Mesenchymal stem cell (in vitro differentiated cells and primary cell): ENCODE data around the gene MARK4.

Source experiments
- DNase-seq: peaks from one replicate; pipeline ENCODE4 v3.0.0-alpha.2; 2013
- H2AFZ ChIP-seq: one replicate; pipeline ENCODE4 v1.6.1; 2013; ENCODE audit warnings: low read depth, mild to moderate bottlenecking, control low read depth, inconsistent platforms, low read length, moderate library complexity
- H2AK5ac ChIP-seq: 2 replicates; pipeline ENCODE4 v1.6.1; 2013; ENCODE audit warnings: low read length, moderate library complexity, mild to moderate bottlenecking, inconsistent platforms; ENCODE audit not compliant: severe bottlenecking
- H2BK120ac ChIP-seq: one replicate; pipeline ENCODE4 v1.6.1; 2013; ENCODE audit warnings: low read depth, mild to moderate bottlenecking, inconsistent platforms, low read length, moderate library complexity
- H2BK12ac ChIP-seq, 2 experiments: one replicate each; pipeline ENCODE4 v1.6.1; 2013; ENCODE audit warnings: inconsistent platforms in 2 of 2, low read length in 2 of 2, mild to moderate bottlenecking in 2 of 2, moderate library complexity in 2 of 2, control low read depth in 1 of 2
- H2BK15ac ChIP-seq: one replicate; pipeline ENCODE4 v1.6.1; 2013; ENCODE audit warnings: mild to moderate bottlenecking, low read depth, inconsistent platforms; ENCODE audit not compliant: poor library complexity, severe bottlenecking
- H2BK5ac ChIP-seq: 2 replicates; pipeline ENCODE4 v1.6.1; 2013; ENCODE audit warnings: low read depth, mild to moderate bottlenecking, low read length, control low read depth, inconsistent platforms; ENCODE audit not compliant: poor library complexity, severe bottlenecking
- H3K14ac ChIP-seq, 2 experiments: one replicate each; pipeline ENCODE4 v1.6.1; 2013; ENCODE audit warnings: inconsistent platforms in 2 of 2, low read length in 2 of 2, control low read depth in 1 of 2, mild to moderate bottlenecking in 1 of 2, moderate library complexity in 1 of 2
- H3K18ac ChIP-seq, 2 experiments: one replicate each; pipeline ENCODE4 v1.6.1; 2013; ENCODE audit warnings: inconsistent platforms in 2 of 2, low read length in 2 of 2, control low read depth in 1 of 2, low read depth in 1 of 2, mild to moderate bottlenecking in 1 of 2
- H3K23ac ChIP-seq, 2 experiments: one replicate each; pipeline ENCODE4 v1.6.1; 2013; ENCODE audit warnings: inconsistent platforms in 2 of 2, low read length in 2 of 2, mild to moderate bottlenecking in 2 of 2, moderate library complexity in 2 of 2, control low read depth in 1 of 2
- H3K27ac ChIP-seq: 2 replicates; pipeline ENCODE4 v1.5.1; 2013; ENCODE audit warnings: mild to moderate bottlenecking, moderate library complexity, low read length, control low read depth, inconsistent platforms; ENCODE audit not compliant: poor library complexity, severe bottlenecking
- H3K27me3 ChIP-seq, 2 experiments: 2 replicates each; pipeline versions ENCODE4 v1.6.1 to v1.7.0; 2013; ENCODE audit warnings: low read length in 2 of 2, mild to moderate bottlenecking in 2 of 2, moderate library complexity in 2 of 2, control low read depth in 1 of 2, inconsistent platforms in 1 of 2; ENCODE audit not compliant: control insufficient read depth in 1 of 2, insufficient read depth in 1 of 2
- H3K36me3 ChIP-seq, 2 experiments: 2 replicates each; pipeline versions ENCODE4 v1.6.1 to v1.7.0; 2013; ENCODE audit warnings: low read length in 2 of 2, control low read depth in 1 of 2, inconsistent platforms in 1 of 2, low read depth in 1 of 2, mild to moderate bottlenecking in 1 of 2; ENCODE audit not compliant: insufficient read depth in 2 of 2, control insufficient read depth in 1 of 2
- H3K4ac ChIP-seq, 2 experiments: one replicate each; pipeline ENCODE4 v1.6.1; 2013; ENCODE audit warnings: inconsistent platforms in 2 of 2, low read length in 2 of 2, mild to moderate bottlenecking in 2 of 2, moderate library complexity in 2 of 2, control low read depth in 1 of 2, low read depth in 1 of 2
- H3K4me1 ChIP-seq: 2 replicates; pipeline ENCODE4 v1.6.1; 2013; ENCODE audit warnings: low read depth, low read length, control low read depth; ENCODE audit not compliant: control insufficient read depth, insufficient read depth
- H3K4me2 ChIP-seq: 2 replicates; pipeline ENCODE4 v1.6.1; 2013; ENCODE audit warnings: low read length, mild to moderate bottlenecking, inconsistent platforms; ENCODE audit not compliant: poor library complexity, severe bottlenecking
- H3K4me3 ChIP-seq, 2 experiments: 2 replicates each; pipeline versions ENCODE4 v1.5.1 to v1.7.0; 2013; ENCODE audit warnings: low read length in 2 of 2, mild to moderate bottlenecking in 2 of 2, control low read depth in 1 of 2, low read depth in 1 of 2; ENCODE audit not compliant: insufficient read depth in 1 of 2
- H3K79me1 ChIP-seq: replicated peaks from 2 replicates; pipeline ENCODE4 v1.6.1; 2013; ENCODE audit warnings: mild to moderate bottlenecking, control low read depth, low read length, inconsistent platforms; ENCODE audit not compliant: poor library complexity, severe bottlenecking
- H3K9ac ChIP-seq: 2 replicates; pipeline ENCODE4 v1.7.0; 2013; ENCODE audit warnings: mild to moderate bottlenecking, low read length, moderate library complexity
- H3K9me3 ChIP-seq: 2 replicates; pipeline ENCODE4 v1.7.0; 2013; ENCODE audit warnings: mild to moderate bottlenecking, low read length; ENCODE audit not compliant: control insufficient read depth
- H4K8ac ChIP-seq: one replicate; pipeline ENCODE4 v1.6.1; 2013; ENCODE audit warnings: inconsistent platforms, mild to moderate bottlenecking, low read length, moderate library complexity
- H4K91ac ChIP-seq: one replicate; pipeline ENCODE4 v1.6.1; 2013; ENCODE audit warnings: mild to moderate bottlenecking, low read length, inconsistent platforms
- WGBS: methylation state at CpG from one replicate; pipeline ENCODE4 v1.1.7; 2013; ENCODE audit warnings: mixed read lengths; 5-methylcytosine and 5-hydroxymethylcytosine counted together

MARK4 gene

GRCh38 chr19:45323671-45324081 is 72.6 kb downstream of the MARK4 start:
- Histone ChIP-seq H2BK15ac (no peak overlapping the region), H3K18ac (no peak overlapping the region), H4K91ac (no peak overlapping the region), H2BK12ac (no peak overlapping the region), H2AK5ac (no peak overlapping the region), H3K4me2 (peak overlapping the region; percentile 64), H4K8ac (peak overlapping the region; percentile 81), H2BK120ac (no peak overlapping the region), H3K27me3 (peaks cover 24 to 34% of the 10 kb centered on the region in 2 experiments), H3K27ac (no peak overlapping the region), H3K4ac (no peak overlapping the region), H3K9me3 (no peaks in the 10 kb centered on the region), H3K9ac (peak overlapping the region; percentile 41), H3K79me1 (no peaks in the 10 kb centered on the region), H2BK5ac (no peak overlapping the region), H3K14ac (no peak overlapping the region), H2AFZ (no peak overlapping the region), H3K4me1 (peaks cover 14% of the 10 kb centered on the region), H3K23ac (no peak overlapping the region), H3K36me3 (no peaks in the 10 kb centered on the region), H3K4me3 (peak overlapping the region in 1 of 2 experiments; percentile 51)
- WGBS = 1% methylated on average over 26 of the region's 30 CpGs
- DNase-seq = no peak

- Histone ChIP-seq H2AK5ac (no peak overlapping the region), H2AFZ (no peak overlapping the region)
Measured at GRCh38 chr19:45324349-45324907, 73.4 kb downstream of the MARK4 start.

DNA sequence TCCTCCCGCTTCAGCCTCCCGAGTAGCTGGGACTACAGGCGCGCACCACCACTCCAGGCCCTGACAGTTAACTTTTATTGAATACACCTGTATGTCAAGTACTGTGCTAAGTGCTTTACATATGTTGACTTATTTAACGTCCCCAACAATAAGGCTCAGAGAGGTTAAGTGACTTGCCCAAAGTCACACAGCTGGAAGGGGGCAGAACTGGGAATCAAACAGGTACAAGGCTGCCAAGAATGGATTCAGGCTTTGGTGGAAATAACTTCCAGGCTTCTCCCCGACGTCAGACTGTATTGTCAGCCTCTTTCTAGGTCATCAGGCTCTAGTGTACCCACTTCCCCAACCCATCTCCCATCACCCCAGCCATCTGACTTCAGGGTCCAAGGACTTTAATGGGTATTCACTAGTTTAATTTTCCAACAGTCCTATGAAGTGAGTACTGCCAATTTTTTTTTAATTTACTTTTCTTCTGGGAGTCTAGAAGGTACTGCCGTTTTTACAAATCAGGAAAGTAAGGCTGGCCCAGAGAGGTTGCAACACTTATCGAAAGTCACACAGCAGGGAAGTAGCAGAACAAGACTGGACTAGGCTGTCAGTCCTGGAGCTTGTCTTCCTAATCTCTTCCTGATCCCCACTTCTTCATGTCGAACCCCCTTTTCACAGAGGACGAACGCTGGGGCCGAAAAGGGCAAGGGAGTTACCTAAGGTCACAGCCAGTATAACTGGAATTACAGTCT is 76.5 kb downstream of the MARK4 start:
- Histone ChIP-seq H3K79me1 (no peaks in the 10 kb centered on the region), H3K4me3 (no peak overlapping the region), H3K9me3 (no peaks in the 10 kb centered on the region), H2BK12ac (no peak overlapping the region), H3K14ac (no peak overlapping the region), H4K8ac (no peak overlapping the region), H3K27ac (no peak overlapping the region), H3K36me3 (no peaks in the 10 kb centered on the region), H3K27me3 (peaks cover 20% of the 10 kb centered on the region in 2 experiments), H3K4ac (no peak overlapping the region), H3K18ac (no peak overlapping the region), H2BK15ac (no peak overlapping the region), H3K9ac (no peak overlapping the region), H2AFZ (no peak overlapping the region), H3K23ac (no peak overlapping the region), H4K91ac (no peak overlapping the region), H2BK120ac (no peak overlapping the region), H2BK5ac (no peak overlapping the region), H3K4me2 (no peak overlapping the region), H2AK5ac (no peak overlapping the region), H3K4me1 (peaks cover 14% of the 10 kb centered on the region)
- no peak for DNase-seq
- WGBS = 86% methylated on average over 10 of the region's 13 CpGs

More at GRCh38 chr19:45324349-45324907, 73.4 kb downstream of the MARK4 start:
- Histone ChIP-seq H3K23ac (no peak overlapping the region), H3K4me2 (no peak overlapping the region), H4K91ac (no peak overlapping the region), H3K27ac (no peak overlapping the region), H4K8ac (no peak overlapping the region), H3K18ac (no peak overlapping the region), H3K9ac (no peak overlapping the region), H3K27me3 (peaks cover 24 to 26% of the 10 kb centered on the region in 2 experiments), H3K9me3 (no peaks in the 10 kb centered on the region), H2BK120ac (no peak overlapping the region), H2BK15ac (no peak overlapping the region), H3K36me3 (no peaks in the 10 kb centered on the region), H3K4me1 (peaks cover 14% of the 10 kb centered on the region), H3K4me3 (no peak overlapping the region), H3K79me1 (no peaks in the 10 kb centered on the region), H2BK5ac (no peak overlapping the region), H3K14ac (no peak overlapping the region), H3K4ac (no peak overlapping the region), H2BK12ac (no peak overlapping the region)
- no peak for DNase-seq
- 68% methylated on average over 11 of the region's 11 CpGs for WGBS

GRCh38 chr19:45331411-45331810 is 80.3 kb downstream of the MARK4 start:
- WGBS = 79% methylated on average over 7 of the region's 7 CpGs
- Histone ChIP-seq H3K4ac (no peak overlapping the region), H2BK15ac (no peak overlapping the region), H2BK5ac (no peak overlapping the region), H2BK12ac (no peak overlapping the region), H3K4me3 (no peak overlapping the region), H3K23ac (no peak overlapping the region), H3K9ac (no peak overlapping the region), H2AK5ac (no peak overlapping the region), H3K27me3 (no peaks in the 10 kb centered on the region), H3K4me1 (peaks cover 2% of the 10 kb centered on the region), H3K9me3 (no peaks in the 10 kb centered on the region), H3K27ac (no peak overlapping the region), H4K91ac (no peak overlapping the region), H3K4me2 (no peak overlapping the region), H3K18ac (no peak overlapping the region), H2AFZ (no peak overlapping the region), H3K36me3 (no peaks in the 10 kb centered on the region), H4K8ac (no peak overlapping the region), H3K14ac (no peak overlapping the region), H3K79me1 (no peaks in the 10 kb centered on the region), H2BK120ac (no peak overlapping the region)
- no peak for DNase-seq
